ENCODE measurements around the gene HSPA12B. TPM values are rescaled to one million over a fixed set of nuclear protein-coding genes. Genes with fewer than 3 reads are reported as not detected.

Gene HSPA12B
- total and polyA plus RNA-seq, 2 of the 13 experiments (the other 11 are each of a cell fraction or from before 2014, with no cell fraction given), result 0.01 TPM; not detected in 1

GRCh38 chr20:3720626-3721025, 11.9 kb upstream of the HSPA12B start (continued):
- TF ChIP-seq PRDM10 (CRISPR knock-in tag; IDR thresholded peaks at IDR 0.05; ENCODE audit: low read depth) (no peak), SNAI1 (CRISPR knock-in tag; IDR thresholded peaks at IDR 0.05; ENCODE audit: borderline replicate concordance) (no peak), TRAFD1 (CRISPR knock-in tag; IDR thresholded peaks at IDR 0.05; ENCODE audit: borderline replicate concordance) (no peak), CHD2 (IDR thresholded peaks at IDR 0.05; ENCODE audit: low read depth, low read length) (no peak), HMG20B (CRISPR knock-in tag; conservative IDR thresholded peaks at IDR 0.05) (no peak), SMARCE1 (IDR thresholded peaks at IDR 0.05; ENCODE audit: borderline replicate concordance) (no peak), ISX (CRISPR knock-in tag; conservative IDR thresholded peaks at IDR 0.05) (no peak), ZNF747 (CRISPR knock-in tag; IDR thresholded peaks at IDR 0.05; ENCODE audit: borderline replicate concordance) (no peak), RAD51 (IDR thresholded peaks at IDR 0.05; ENCODE audit: borderline replicate concordance) (no peak)

Measured in HepG2 (cell line).